Measurements from ENCODE around the gene DCLRE1A. TPM values are rescaled to one million over a fixed set of nuclear protein-coding genes. Genes with fewer than 3 reads are reported as not detected.

DCLRE1A gene
- polyA plus RNA-seq, 1 donor from 2014 or later = 11.6 TPM

GRCh38 chr10:113849140-113849803 lies 4.6 kb downstream of the DCLRE1A start:
- H3K79me2 ChIP-seq (replicated peaks; ENCODE audit: insufficient read depth, low read length) = peaks cover 10% of the 10 kb centered on the region
- TF ChIP-seq EP300 (conservative IDR thresholded peaks at IDR 0.05; ENCODE audit: poor library complexity, severe bottlenecking) (no peak), RAD21 (conservative IDR thresholded peaks at IDR 0.05) (no peak), CTCF (IDR thresholded peaks at IDR 0.05; ENCODE audit: poor library complexity, severe bottlenecking) (no peak), MXI1 (conservative IDR thresholded peaks at IDR 0.05; ENCODE audit: poor library complexity, severe bottlenecking) (no peak), SMC3 (conservative IDR thresholded peaks at IDR 0.05; ENCODE audit: poor library complexity) (no peak), TAF1 (IDR thresholded peaks at IDR 0.05; ENCODE audit: low read depth) (no peak), EZH2 (IDR thresholded peaks at IDR 0.05; ENCODE audit: borderline replicate concordance, insufficient read depth, low read length, poor library complexity, severe bottlenecking) (no peak), POLR2AphosphoS5 (IDR thresholded peaks at IDR 0.05) (no peak)
- TF ChIP-seq, protein P1, sequence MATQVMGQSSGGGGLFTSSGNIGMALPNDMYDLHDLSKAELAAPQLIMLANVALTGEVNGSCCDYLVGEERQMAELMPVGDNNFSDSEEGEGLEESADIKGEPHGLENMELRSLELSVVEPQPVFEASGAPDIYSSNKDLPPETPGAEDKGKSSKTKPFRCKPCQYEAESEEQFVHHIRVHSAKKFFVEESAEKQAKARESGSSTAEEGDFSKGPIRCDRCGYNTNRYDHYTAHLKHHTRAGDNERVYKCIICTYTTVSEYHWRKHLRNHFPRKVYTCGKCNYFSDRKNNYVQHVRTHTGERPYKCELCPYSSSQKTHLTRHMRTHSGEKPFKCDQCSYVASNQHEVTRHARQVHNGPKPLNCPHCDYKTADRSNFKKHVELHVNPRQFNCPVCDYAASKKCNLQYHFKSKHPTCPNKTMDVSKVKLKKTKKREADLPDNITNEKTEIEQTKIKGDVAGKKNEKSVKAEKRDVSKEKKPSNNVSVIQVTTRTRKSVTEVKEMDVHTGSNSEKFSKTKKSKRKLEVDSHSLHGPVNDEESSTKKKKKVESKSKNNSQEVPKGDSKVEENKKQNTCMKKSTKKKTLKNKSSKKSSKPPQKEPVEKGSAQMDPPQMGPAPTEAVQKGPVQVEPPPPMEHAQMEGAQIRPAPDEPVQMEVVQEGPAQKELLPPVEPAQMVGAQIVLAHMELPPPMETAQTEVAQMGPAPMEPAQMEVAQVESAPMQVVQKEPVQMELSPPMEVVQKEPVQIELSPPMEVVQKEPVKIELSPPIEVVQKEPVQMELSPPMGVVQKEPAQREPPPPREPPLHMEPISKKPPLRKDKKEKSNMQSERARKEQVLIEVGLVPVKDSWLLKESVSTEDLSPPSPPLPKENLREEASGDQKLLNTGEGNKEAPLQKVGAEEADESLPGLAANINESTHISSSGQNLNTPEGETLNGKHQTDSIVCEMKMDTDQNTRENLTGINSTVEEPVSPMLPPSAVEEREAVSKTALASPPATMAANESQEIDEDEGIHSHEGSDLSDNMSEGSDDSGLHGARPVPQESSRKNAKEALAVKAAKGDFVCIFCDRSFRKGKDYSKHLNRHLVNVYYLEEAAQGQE (IDR thresholded peaks at IDR 0.05; ENCODE audit: borderline replicate concordance) = no peak
- H3K9me2 ChIP-seq (ENCODE audit: insufficient read depth, low read length) = no peaks in the 10 kb centered on the region
- no peaks in the 10 kb centered on the region for H3K36me3 ChIP-seq (ENCODE audit: insufficient read depth, low read length)
- H3F3A ChIP-seq (ENCODE audit: insufficient read depth, low read length, poor library complexity, severe bottlenecking) = no peaks in the 10 kb centered on the region
- H3K4me2 ChIP-seq (ENCODE audit: low read length) = no peak overlapping the region
- H3K4me3 ChIP-seq (ENCODE audit: low read length) = peak overlapping the region; percentile 40
- no peaks in the 10 kb centered on the region for H3K27me3 ChIP-seq (ENCODE audit: insufficient read depth, low read depth, low read length)
- H3K9ac ChIP-seq (ENCODE audit: low read length) = no peak overlapping the region
- no peak overlapping the region for H2AFZ ChIP-seq (ENCODE audit: low read depth, low read length)
- no peaks in the 10 kb centered on the region for H3K9me3 ChIP-seq (ENCODE audit: low read length)
- H3K27ac ChIP-seq (ENCODE audit: low read length) = no peak overlapping the region
- H4K20me1 ChIP-seq (ENCODE audit: insufficient read depth) = no peaks in the 10 kb centered on the region

DNA sequence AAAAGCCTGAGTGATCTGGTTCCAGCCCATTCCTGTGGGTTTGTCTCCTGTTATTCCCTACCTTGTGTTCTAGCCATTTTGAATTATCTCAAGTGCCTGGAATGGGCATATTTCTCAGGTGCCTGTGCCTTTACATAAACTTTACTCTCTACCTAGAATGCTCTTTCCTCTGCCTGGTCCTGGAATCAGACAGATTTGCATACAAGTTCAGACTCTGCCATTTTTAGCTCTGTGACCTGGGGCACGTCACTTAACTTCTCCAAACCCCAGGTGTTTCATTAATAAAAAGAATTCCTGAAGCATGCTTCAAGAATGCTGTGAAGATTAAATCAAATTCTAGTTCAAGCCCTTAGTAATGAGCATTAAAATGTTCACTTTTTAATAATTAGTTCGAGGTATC lies 7.8 kb downstream of the DCLRE1A start:
- H3K27me3 ChIP-seq (ENCODE audit: insufficient read depth, low read depth, low read length) = no peaks in the 10 kb centered on the region
- H3K27ac ChIP-seq (ENCODE audit: low read length) = no peak overlapping the region
- H3K4me3 ChIP-seq (ENCODE audit: low read length) = no peak overlapping the region
- H3K9me3 ChIP-seq (ENCODE audit: low read length) = no peaks in the 10 kb centered on the region
- no peaks in the 10 kb centered on the region for H4K20me1 ChIP-seq (ENCODE audit: insufficient read depth)
- TF ChIP-seq RAD21 (conservative IDR thresholded peaks at IDR 0.05) (no peak), SMC3 (conservative IDR thresholded peaks at IDR 0.05; ENCODE audit: poor library complexity) (no peak), TAF1 (IDR thresholded peaks at IDR 0.05; ENCODE audit: low read depth) (no peak), EZH2 (IDR thresholded peaks at IDR 0.05; ENCODE audit: borderline replicate concordance, insufficient read depth, low read length, poor library complexity, severe bottlenecking) (no peak), MXI1 (conservative IDR thresholded peaks at IDR 0.05; ENCODE audit: poor library complexity, severe bottlenecking) (no peak), EP300 (conservative IDR thresholded peaks at IDR 0.05; ENCODE audit: poor library complexity, severe bottlenecking) (no peak), POLR2AphosphoS5 (IDR thresholded peaks at IDR 0.05) (no peak), CTCF (IDR thresholded peaks at IDR 0.05; ENCODE audit: poor library complexity, severe bottlenecking) (no peak)
- TF ChIP-seq, protein P1 (IDR thresholded peaks at IDR 0.05; ENCODE audit: borderline replicate concordance) = no peak
- H3K36me3 ChIP-seq (ENCODE audit: insufficient read depth, low read length) = no peaks in the 10 kb centered on the region
- H3K79me2 ChIP-seq (replicated peaks; ENCODE audit: insufficient read depth, low read length) = no peaks in the 10 kb centered on the region
- H3K4me2 ChIP-seq (ENCODE audit: low read length) = no peak overlapping the region
- no peaks in the 10 kb centered on the region for H3F3A ChIP-seq (ENCODE audit: insufficient read depth, low read length, poor library complexity, severe bottlenecking)
- no peak overlapping the region for H3K9ac ChIP-seq (ENCODE audit: low read length)
- H3K9me2 ChIP-seq (ENCODE audit: insufficient read depth, low read length) = no peaks in the 10 kb centered on the region
- no peak overlapping the region for H2AFZ ChIP-seq (ENCODE audit: low read depth, low read length)

Measured in neural cell (in vitro differentiated cells).